DOHH2 (cell line): Measurements from ENCODE around the gene STOML2.

ENCODE experiments used
- EZH2phosphoT487 ChIP-seq: fragments of 200-600 bp; sonication (generic); IDR thresholded peaks from 2 replicates; pipeline ENCODE4 v1.6.1; 2017; ENCODE audit warnings: borderline replicate concordance, mild to moderate bottlenecking, antibody characterized with exemption, low read length, moderate library complexity, mixed read lengths
- TF ChIP-seq, protein P1 (sequence below): fragments of 200-600 bp; sonication (generic); IDR thresholded peaks from one replicate; pipeline ENCODE4 v1.5.1; 2014; ENCODE audit warnings: antibody characterized with exemption, mild to moderate bottlenecking, low read depth, low read length; ENCODE audit not compliant: poor library complexity, severe bottlenecking

DNA sequence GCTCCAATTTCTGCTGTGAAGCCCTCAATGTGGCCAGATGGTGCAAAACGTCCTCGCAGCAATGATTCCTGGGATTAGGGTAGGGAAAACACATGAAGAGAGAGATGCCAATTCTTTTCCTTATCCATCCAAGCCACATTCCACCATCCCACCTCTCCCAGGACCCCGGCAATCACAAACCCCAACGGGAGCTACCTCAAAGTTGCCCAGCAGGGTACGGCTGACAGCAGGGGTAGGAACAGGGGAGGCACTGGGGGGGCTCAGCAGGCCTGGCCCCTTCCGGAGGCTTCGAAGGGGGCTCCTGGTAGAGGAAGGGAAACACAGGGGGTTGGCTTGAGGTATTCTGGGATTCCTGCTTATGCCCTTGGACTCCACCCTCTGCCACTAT lies 3.4 kb upstream of the STOML2 start:
- TF ChIP-seq, protein P1, sequence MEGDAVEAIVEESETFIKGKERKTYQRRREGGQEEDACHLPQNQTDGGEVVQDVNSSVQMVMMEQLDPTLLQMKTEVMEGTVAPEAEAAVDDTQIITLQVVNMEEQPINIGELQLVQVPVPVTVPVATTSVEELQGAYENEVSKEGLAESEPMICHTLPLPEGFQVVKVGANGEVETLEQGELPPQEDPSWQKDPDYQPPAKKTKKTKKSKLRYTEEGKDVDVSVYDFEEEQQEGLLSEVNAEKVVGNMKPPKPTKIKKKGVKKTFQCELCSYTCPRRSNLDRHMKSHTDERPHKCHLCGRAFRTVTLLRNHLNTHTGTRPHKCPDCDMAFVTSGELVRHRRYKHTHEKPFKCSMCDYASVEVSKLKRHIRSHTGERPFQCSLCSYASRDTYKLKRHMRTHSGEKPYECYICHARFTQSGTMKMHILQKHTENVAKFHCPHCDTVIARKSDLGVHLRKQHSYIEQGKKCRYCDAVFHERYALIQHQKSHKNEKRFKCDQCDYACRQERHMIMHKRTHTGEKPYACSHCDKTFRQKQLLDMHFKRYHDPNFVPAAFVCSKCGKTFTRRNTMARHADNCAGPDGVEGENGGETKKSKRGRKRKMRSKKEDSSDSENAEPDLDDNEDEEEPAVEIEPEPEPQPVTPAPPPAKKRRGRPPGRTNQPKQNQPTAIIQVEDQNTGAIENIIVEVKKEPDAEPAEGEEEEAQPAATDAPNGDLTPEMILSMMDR, result no peak
- no peak for TF ChIP-seq EZH2phosphoT487
